GM20000 (cell line): Measurements from ENCODE around the gene PA2G4.
A peak's percentile ranks its signal among the peaks of the same experiment; 100 is the strongest.

Experiments
- DNase-seq: peaks from one replicate; pipeline ENCODE4 v3.0.0; 2012; ENCODE audit warnings: low spot score
- CTCF ChIP-seq: IDR thresholded peaks from 2 replicates; pipeline ENCODE4 v1.5.1; 2012; ENCODE audit warnings: mild to moderate bottlenecking, control low read depth; ENCODE audit errors: extremely low read depth, missing control alignments

The PA2G4 gene

GRCh38 chr12:56078931-56079722 lies 25.2 kb upstream of the PA2G4 start:
- DNase-seq: peak; percentile 87
- peak; percentile 45 for TF ChIP-seq CTCF

- DNase-seq: peak; percentile 74
- no peak for TF ChIP-seq CTCF
These were observed 24.4 kb upstream of the PA2G4 start, which contains the start of gene ERBB3 for GRCh38 chr12:56079723-56080555. TSS of gene ERBB3 (plus strand) at chr12:56080165. CDS start at chr12:56080301, 136 bp downstream.

- TF ChIP-seq CTCF: no peak
- no peak for DNase-seq
These were observed 23.7 kb upstream of the PA2G4 start for GRCh38 chr12:56080556-56081138.

GRCh38 chr12:56081393-56082347 lies 22.7 kb upstream of the PA2G4 start:
- no peak for TF ChIP-seq CTCF
- DNase-seq: no peak

GRCh38 chr12:56082382-56082781 lies 22.0 kb upstream of the PA2G4 start:
- no peak for TF ChIP-seq CTCF
- DNase-seq: no peak

GRCh38 chr12:56082967-56083366 lies 21.4 kb upstream of the PA2G4 start:
- no peak for DNase-seq
- TF ChIP-seq CTCF: no peak
